Astrocyte (in vitro differentiated cells and primary cell): ENCODE measurements around the gene CLHC1.

Experiments used
- EZH2 ChIP-seq: IDR thresholded peaks from 2 replicates; pipeline ENCODE4 v1.6.1; 2012; ENCODE audit warnings: mild to moderate bottlenecking, low read length, inconsistent platforms; ENCODE audit not compliant: insufficient read depth
- TF ChIP-seq, protein P1 (sequence below): IDR thresholded peaks from 2 replicates; pipeline ENCODE4 v1.5.1; 2011; ENCODE audit warnings: low read depth, mild to moderate bottlenecking, inconsistent platforms, low read length, moderate library complexity; ENCODE audit not compliant: insufficient read depth

DNA sequence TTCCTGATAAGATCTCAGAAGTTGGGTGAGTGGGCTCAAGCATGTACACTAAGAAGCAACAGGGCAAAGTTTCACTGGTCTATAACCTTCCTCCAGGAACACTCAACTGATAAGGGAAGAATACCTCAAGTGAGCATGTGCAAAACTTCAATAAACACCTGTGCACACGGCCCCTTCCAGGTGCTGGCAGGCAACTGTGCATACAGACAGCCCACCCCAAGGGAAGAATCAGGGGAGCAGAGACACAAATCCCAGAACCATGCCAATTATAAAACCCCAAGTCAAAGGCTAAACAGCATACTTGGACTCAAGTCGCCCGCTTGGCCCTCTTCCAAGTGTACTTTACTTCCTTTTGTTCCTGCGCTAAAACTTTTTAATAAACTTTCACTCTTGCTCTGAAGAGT is 96.0 kb downstream of the CLHC1 start:
- TF ChIP-seq, protein P1, sequence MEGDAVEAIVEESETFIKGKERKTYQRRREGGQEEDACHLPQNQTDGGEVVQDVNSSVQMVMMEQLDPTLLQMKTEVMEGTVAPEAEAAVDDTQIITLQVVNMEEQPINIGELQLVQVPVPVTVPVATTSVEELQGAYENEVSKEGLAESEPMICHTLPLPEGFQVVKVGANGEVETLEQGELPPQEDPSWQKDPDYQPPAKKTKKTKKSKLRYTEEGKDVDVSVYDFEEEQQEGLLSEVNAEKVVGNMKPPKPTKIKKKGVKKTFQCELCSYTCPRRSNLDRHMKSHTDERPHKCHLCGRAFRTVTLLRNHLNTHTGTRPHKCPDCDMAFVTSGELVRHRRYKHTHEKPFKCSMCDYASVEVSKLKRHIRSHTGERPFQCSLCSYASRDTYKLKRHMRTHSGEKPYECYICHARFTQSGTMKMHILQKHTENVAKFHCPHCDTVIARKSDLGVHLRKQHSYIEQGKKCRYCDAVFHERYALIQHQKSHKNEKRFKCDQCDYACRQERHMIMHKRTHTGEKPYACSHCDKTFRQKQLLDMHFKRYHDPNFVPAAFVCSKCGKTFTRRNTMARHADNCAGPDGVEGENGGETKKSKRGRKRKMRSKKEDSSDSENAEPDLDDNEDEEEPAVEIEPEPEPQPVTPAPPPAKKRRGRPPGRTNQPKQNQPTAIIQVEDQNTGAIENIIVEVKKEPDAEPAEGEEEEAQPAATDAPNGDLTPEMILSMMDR, result no peak
- no peak for TF ChIP-seq EZH2
